Measurements from ENCODE around the gene PCNX2. TPM values are rescaled to one million over a fixed set of nuclear protein-coding genes. Genes with fewer than 3 reads are reported as not detected.
A peak's percentile ranks its signal among the peaks of the same experiment; 100 is the strongest.

Gene PCNX2
- total RNA-seq, 1 donor: 38.4 TPM

- no peaks in the 10 kb centered on the region for H3K27me3 ChIP-seq (ENCODE audit: insufficient read depth, low read length)
- no peaks in the 10 kb centered on the region for H3K9me3 ChIP-seq (ENCODE audit: low read depth, low read length)
- peaks cover 2% of the 10 kb centered on the region for H3K4me1 ChIP-seq (ENCODE audit: insufficient read depth, low read length)
- H3K4me3 ChIP-seq (ENCODE audit: low read length): no peak overlapping the region
Observed at GRCh38 chr1:232958067-232958466, 337.5 kb downstream of the PCNX2 start.

GRCh38 chr1:232956081-232956480, 339.4 kb downstream of the PCNX2 start:
- no peak overlapping the region for H3K4me3 ChIP-seq (ENCODE audit: low read length)
- H3K9me3 ChIP-seq (ENCODE audit: low read depth, low read length): no peaks in the 10 kb centered on the region
- peaks cover 16% of the 10 kb centered on the region for H3K4me1 ChIP-seq (ENCODE audit: insufficient read depth, low read length)
- H3K27me3 ChIP-seq (ENCODE audit: insufficient read depth, low read length): no peaks in the 10 kb centered on the region

- Histone ChIP-seq H3K4me3 (ENCODE audit: low read length) (no peak overlapping the region), H3K4me1 (ENCODE audit: insufficient read depth, low read length) (peaks cover 24% of the 10 kb centered on the region), H3K9me3 (ENCODE audit: low read depth, low read length) (no peaks in the 10 kb centered on the region), H3K27me3 (ENCODE audit: insufficient read depth, low read length) (no peaks in the 10 kb centered on the region)
Observed at GRCh38 chr1:232954594-232955365, 340.7 kb downstream of the PCNX2 start.

DNA sequence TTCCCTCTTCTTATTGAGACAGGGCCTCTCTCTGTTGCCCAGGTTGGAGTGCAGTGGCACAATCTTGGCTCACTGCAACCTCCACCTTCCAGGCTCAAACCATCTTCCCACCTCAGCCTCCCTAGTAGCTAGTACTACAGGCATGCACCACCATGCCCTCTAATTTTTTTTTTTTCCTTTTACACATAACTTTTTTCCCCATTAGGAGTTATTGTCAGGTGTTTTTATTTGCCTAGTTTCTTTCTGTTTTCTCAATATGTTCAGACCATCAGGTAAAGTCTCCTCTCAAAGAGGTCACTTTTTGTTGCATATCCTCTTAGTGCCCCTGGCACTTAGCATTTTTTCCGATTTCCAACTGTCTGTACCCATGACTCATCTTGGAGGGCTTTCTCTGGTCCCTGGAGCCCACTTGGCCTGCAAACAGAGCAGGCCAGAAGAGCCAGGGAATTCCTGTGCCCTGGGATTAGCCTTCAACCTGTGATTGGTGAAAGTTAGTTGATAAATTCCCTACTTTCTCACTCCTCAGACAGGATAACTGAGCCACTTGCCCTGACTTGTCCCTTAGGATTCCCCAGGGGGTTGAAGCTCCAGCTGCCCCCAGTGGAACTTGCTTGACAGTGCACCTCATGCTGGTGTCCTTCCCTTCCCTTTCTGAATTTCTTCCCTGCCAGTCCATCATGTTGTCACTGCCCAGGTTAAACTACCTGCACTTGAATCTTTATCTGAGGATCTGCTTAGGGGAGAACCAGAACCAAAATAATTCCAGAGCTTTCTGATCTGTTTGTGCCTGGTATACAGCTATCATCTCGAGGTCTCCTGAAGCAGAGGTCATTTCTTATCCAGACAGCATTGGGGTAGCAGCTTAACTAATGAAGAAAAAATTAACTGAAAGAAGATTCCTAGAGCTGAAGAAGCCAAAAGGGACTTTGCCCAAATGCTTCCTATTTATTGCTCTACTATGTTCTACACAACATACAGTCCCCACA, 342.7 kb downstream of the PCNX2 start:
- no peaks in the 10 kb centered on the region for H3K27me3 ChIP-seq (ENCODE audit: insufficient read depth, low read length)
- peaks cover 26% of the 10 kb centered on the region for H3K4me1 ChIP-seq (ENCODE audit: insufficient read depth, low read length)
- H3K4me3 ChIP-seq (ENCODE audit: low read length): no peak overlapping the region
- H3K9me3 ChIP-seq (ENCODE audit: low read depth, low read length): no peaks in the 10 kb centered on the region

DNA sequence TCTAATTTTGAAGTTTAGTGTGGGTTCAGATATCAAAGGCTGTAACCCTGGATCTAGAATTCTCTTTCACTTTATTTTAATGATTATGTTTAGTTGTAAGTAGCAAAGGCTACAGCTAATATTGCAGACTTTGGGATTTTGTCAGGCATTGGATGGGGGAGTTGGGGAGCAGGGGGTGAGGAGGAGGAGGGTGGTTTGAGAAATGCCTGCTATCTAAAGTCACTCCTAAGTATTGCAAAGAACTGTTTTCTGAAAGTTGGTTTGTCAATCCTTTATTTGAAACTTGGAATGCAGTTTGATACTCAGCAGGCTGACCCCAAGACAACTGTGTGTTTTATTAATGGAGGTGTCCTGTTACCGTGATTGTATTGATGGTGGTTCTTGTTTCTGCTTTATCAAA, 343.9 kb downstream of the PCNX2 start:
- H3K9me3 ChIP-seq (ENCODE audit: low read depth, low read length): no peaks in the 10 kb centered on the region
- peaks cover 26% of the 10 kb centered on the region for H3K4me1 ChIP-seq (ENCODE audit: insufficient read depth, low read length)
- no peak overlapping the region for H3K4me3 ChIP-seq (ENCODE audit: low read length)
- no peaks in the 10 kb centered on the region for H3K27me3 ChIP-seq (ENCODE audit: insufficient read depth, low read length)

DNA sequence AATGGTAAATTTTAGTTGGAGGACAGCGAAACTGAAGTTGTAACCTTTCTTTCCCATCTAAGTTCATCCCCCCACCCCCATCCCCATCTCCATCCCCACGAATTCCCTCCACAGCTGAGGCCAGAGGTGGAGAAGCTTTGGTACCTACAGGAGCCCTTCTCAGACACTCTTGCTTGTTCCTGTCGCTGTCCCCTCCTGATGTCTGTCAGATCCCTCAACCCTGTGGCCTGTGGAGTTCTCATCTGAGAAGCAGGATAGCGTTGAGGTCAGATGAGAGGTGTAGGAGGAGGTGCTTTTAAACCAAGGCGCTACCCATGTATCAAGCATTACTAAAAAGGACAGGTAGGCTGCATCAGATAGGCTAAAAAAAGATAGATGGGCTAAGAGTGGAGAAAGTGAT, 344.3 kb downstream of the PCNX2 start:
- Histone ChIP-seq H3K4me1 (ENCODE audit: insufficient read depth, low read length) (peaks cover 26% of the 10 kb centered on the region), H3K4me3 (ENCODE audit: low read length) (peak overlapping the region; percentile 72), H3K27me3 (ENCODE audit: insufficient read depth, low read length) (no peaks in the 10 kb centered on the region), H3K9me3 (ENCODE audit: low read depth, low read length) (no peaks in the 10 kb centered on the region)

- Histone ChIP-seq H3K4me1 (ENCODE audit: insufficient read depth, low read length) (peaks cover 26% of the 10 kb centered on the region), H3K9me3 (ENCODE audit: low read depth, low read length) (no peaks in the 10 kb centered on the region), H3K4me3 (ENCODE audit: low read length) (peak within 1 kb of the TSS; percentile 72), H3K27me3 (ENCODE audit: insufficient read depth, low read length) (no peaks in the 10 kb centered on the region)
Observed at GRCh38 chr1:232950197-232951176, 345.0 kb downstream of the PCNX2 start, which contains the start of gene NTPCR. Gene NTPCR, plus strand, starts transcription at chr1:232950611. Its CDS starts 100 bp downstream, at chr1:232950711.

GRCh38 chr1:232949636-232950196, 345.8 kb downstream of the PCNX2 start:
- peaks cover 29% of the 10 kb centered on the region for H3K4me1 ChIP-seq (ENCODE audit: insufficient read depth, low read length)
- H3K27me3 ChIP-seq (ENCODE audit: insufficient read depth, low read length): no peaks in the 10 kb centered on the region

DNA sequence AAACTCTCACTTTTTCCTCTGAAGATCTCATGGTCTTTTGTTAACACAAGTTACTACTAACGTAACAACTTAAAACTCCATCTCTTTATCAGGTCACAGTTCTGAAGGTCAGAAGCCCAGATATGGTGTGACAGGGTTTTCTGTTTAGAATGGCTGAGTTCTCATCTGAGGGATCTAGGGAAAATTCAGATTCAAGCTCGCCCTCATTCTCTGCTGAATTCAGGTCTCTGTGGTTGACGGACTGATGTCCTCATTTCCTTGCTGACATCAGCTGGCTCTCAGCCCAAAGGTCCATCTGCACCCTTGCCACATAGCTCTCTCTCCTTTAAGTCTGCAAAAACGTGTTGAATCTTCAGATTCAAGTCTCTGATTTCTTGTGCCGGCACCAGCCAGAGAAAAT, 351.2 kb downstream of the PCNX2 start:
- Histone ChIP-seq H3K27me3 (ENCODE audit: insufficient read depth, low read length) (no peaks in the 10 kb centered on the region), H3K9me3 (ENCODE audit: low read depth, low read length) (no peaks in the 10 kb centered on the region), H3K4me1 (ENCODE audit: insufficient read depth, low read length) (peaks cover 14% of the 10 kb centered on the region), H3K4me3 (ENCODE audit: low read length) (no peak overlapping the region)

More at GRCh38 chr1:232949636-232950196, 345.8 kb downstream of the PCNX2 start:
- H3K9me3 ChIP-seq (ENCODE audit: low read depth, low read length): no peaks in the 10 kb centered on the region
- peak overlapping the region; percentile 72 for H3K4me3 ChIP-seq (ENCODE audit: low read length)

DNA sequence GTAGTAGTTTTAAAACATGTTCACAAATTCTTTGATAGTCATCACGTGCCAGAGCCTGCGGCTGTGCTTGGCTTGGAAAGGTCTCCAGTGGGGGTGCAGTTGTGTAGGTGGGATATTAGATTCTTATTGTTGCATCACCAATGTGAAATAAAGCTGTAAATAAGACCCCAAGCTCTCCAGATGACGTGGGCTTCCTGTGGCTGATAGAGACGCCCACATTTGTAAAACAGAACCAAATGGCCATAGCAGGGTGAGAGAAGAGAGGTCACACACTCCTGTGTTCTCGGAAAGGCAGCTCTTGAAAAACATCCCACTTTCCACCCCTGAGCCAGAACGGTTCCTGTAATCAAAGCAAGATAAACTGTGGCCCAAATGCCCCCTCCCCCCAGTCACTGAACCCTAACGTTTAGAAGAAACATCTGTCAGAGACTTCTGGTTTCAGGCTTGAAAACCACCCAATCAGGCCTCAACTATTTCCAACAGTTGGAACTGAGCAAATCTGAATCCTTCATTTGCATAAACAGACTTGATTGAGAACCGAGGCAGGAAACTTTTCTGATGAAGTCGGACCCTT, 351.8 kb downstream of the PCNX2 start:
- Histone ChIP-seq H3K4me1 (ENCODE audit: insufficient read depth, low read length) (peaks cover 14% of the 10 kb centered on the region), H3K4me3 (ENCODE audit: low read length) (no peak overlapping the region), H3K27me3 (ENCODE audit: insufficient read depth, low read length) (no peaks in the 10 kb centered on the region), H3K9me3 (ENCODE audit: low read depth, low read length) (no peaks in the 10 kb centered on the region)

DNA sequence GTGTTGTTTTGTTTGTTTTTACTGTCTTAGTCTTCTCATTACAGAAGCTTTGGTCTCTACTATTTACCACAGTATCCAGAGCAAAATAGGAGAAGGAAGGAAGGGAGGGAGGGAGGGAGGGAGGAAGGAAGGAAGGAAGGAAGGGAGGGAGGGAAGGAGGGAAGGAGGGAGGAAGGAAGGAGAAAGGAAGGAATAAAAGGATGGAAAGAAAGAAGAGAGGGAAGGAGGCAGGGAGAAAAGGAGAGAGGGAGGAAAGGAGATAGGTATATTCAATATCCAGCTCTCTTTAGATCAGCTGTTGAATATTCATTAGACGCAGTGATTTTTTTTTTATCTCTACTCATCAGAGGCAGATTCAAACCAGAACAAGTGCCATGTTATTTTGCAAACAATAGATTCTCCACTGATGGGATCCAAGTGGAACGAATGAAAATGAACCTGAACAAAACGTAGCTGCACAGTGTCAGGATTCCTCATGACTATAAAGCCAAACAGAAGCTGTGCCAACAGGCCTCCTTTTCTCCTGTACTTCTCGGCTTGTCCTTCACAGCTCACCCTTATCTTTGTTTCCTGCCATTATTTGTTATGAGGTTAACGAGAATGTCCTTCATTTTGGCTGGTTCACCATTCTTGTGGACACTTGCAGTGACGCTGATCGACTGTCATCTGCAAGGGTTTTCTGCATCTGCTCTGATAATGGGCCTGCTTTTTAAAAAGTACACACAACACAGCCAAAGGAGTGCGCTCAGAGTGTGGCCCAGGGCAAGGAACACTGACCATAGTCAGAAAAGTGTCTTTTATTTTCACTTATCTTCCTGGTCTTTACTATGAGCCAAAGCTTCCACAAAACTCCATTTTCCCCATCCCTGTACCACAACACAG, 352.9 kb downstream of the PCNX2 start:
- no peaks in the 10 kb centered on the region for H3K27me3 ChIP-seq (ENCODE audit: insufficient read depth, low read length)
- H3K4me1 ChIP-seq (ENCODE audit: insufficient read depth, low read length): peaks cover 21% of the 10 kb centered on the region
- H3K9me3 ChIP-seq (ENCODE audit: low read depth, low read length): no peaks in the 10 kb centered on the region
- no peak overlapping the region for H3K4me3 ChIP-seq (ENCODE audit: low read length)

GRCh38 chr1:232940262-232940661, 355.3 kb downstream of the PCNX2 start:
- Histone ChIP-seq H3K9me3 (ENCODE audit: low read depth, low read length) (no peaks in the 10 kb centered on the region), H3K4me1 (ENCODE audit: insufficient read depth, low read length) (peaks cover 27% of the 10 kb centered on the region), H3K4me3 (ENCODE audit: low read length) (no peak overlapping the region), H3K27me3 (ENCODE audit: insufficient read depth, low read length) (no peaks in the 10 kb centered on the region)

DNA sequence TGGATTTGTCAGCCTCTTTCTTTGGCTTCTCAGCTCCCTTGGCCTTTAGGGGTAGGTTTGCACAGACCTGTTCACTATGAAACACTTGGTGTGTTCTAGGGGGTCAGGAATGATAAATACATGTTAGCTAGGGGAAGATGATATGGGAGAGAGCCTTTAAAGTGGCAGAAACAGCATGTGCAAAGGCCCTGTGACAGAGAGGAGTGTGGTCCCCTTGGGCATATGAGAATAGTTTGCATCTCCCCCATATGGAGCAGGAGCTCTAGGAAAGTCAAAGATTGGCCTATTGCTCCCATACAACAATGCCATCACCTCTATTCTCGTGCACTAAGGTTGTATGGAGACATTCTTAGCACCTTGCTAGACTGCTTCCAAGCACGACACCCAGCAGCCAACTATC, 355.8 kb downstream of the PCNX2 start:
- Histone ChIP-seq H3K4me1 (ENCODE audit: insufficient read depth, low read length) (peaks cover 27% of the 10 kb centered on the region), H3K27me3 (ENCODE audit: insufficient read depth, low read length) (no peaks in the 10 kb centered on the region), H3K9me3 (ENCODE audit: low read depth, low read length) (no peaks in the 10 kb centered on the region), H3K4me3 (ENCODE audit: low read length) (no peak overlapping the region)
